MCF 10A (cell line): Measurements from ENCODE around the gene AP5S1. TPM values are rescaled to one million over a fixed set of nuclear protein-coding genes. Genes with fewer than 3 reads are reported as not detected.

Experiments used
- BruUV-seq: library from RNA; stranded (reverse); fragments of 400-500 nt; replicated peaks from 2 replicates; lab custom pipeline; 2021; lab: Mats Ljungman, UMichigan
- CTCF ChIA-PET: fragments of 300-600 bp; sonication (Branson Sonifier 250); formaldehyde crosslinking; extraction: SDS; loops from one replicate; lab custom pipeline; 2021; ENCODE audit warnings: antibody characterized with exemption, inconsistent platforms; lab: Yijun Ruan, JAX
- POLR2A ChIA-PET: fragments of 300-600, 350-650 bp; sonication (Branson Sonifier 250); formaldehyde crosslinking; extraction: SDS; loops from one replicate; lab custom pipeline; 2020; ENCODE audit warnings: antibody characterized with exemption, inconsistent platforms; lab: Yijun Ruan, JAX
- DNase-seq: peaks from one replicate; pipeline ENCODE4 v3.0.0-alpha.2; 2018; ENCODE audit not compliant: unreplicated experiment
- H3K27ac Mint-ChIP-seq: one replicate; pipeline ENCODE4 v1.8.0; 2022; ENCODE audit warnings: mild to moderate bottlenecking, low read depth, mixed read lengths; ENCODE audit not compliant: unreplicated experiment
- H3K27me3 Mint-ChIP-seq: one replicate; pipeline ENCODE4 v1.8.0; 2022; ENCODE audit warnings: mixed read lengths; ENCODE audit not compliant: insufficient read depth, unreplicated experiment
- H3K36me3 Mint-ChIP-seq: one replicate; pipeline ENCODE4 v1.8.0; 2022; ENCODE audit warnings: mild to moderate bottlenecking, moderate library complexity, mixed read lengths; ENCODE audit not compliant: insufficient read depth, unreplicated experiment
- H3K4me1 Mint-ChIP-seq: one replicate; pipeline ENCODE4 v1.8.0; 2022; ENCODE audit warnings: mixed read lengths; ENCODE audit not compliant: insufficient read depth, unreplicated experiment
- H3K4me3 Mint-ChIP-seq: one replicate; pipeline ENCODE4 v1.8.0; 2022; ENCODE audit warnings: mild to moderate bottlenecking, moderate library complexity, mixed read lengths; ENCODE audit not compliant: unreplicated experiment
- H3K9me3 Mint-ChIP-seq: one replicate; pipeline ENCODE4 v1.8.0; 2022; ENCODE audit warnings: mixed read lengths; ENCODE audit not compliant: unreplicated experiment
- CTCF ChIP-seq: fragments of 200-600 bp; IDR thresholded peaks from one replicate; pipeline ENCODE4 v1.8.0; 2022; ENCODE audit warnings: antibody characterized with exemption, mild to moderate bottlenecking; ENCODE audit not compliant: unreplicated experiment
- intact Hi-C: fragments of 100-400 bp; cut with micrococcal nuclease; formaldehyde crosslinking; loops from 2 replicates; pipeline ENCODE4 v1.14.1; 2022
- total RNA-seq: library from RNA; stranded (reverse); gene quantifications from 2 replicates; pipeline ENCODE4 v1.2.3, GENCODE V29; 2022

Gene AP5S1
- total RNA-seq, 1 experiment from 2014 or later = 19.2 TPM

- Mint-ChIP-seq H3K4me3 (no peak overlapping the region), H3K9me3 (no peaks in the 10 kb centered on the region), H3K36me3 (peaks cover 96% of the 10 kb centered on the region), H3K27me3 (no peaks in the 10 kb centered on the region), H3K27ac (no peak overlapping the region), H3K4me1 (peaks cover 9% of the 10 kb centered on the region)
- no TSS peak for BruUV-seq
- no peak for DNase-seq
- CTCF ChIA-PET = interaction anchor here (0.7 to 1.0 kb wide), 3 partner anchors 71 to 375 kb away, joined by 3 to 4 read pairs (median 3); no protein-coding TSS in a partner anchor
- no peak for TF ChIP-seq CTCF
- POLR2A ChIA-PET = no interaction called here
- intact Hi-C loops = no loop called here
Measured at GRCh38 chr20:3858689-3859088, 38.3 kb downstream of the AP5S1 start.

DNA sequence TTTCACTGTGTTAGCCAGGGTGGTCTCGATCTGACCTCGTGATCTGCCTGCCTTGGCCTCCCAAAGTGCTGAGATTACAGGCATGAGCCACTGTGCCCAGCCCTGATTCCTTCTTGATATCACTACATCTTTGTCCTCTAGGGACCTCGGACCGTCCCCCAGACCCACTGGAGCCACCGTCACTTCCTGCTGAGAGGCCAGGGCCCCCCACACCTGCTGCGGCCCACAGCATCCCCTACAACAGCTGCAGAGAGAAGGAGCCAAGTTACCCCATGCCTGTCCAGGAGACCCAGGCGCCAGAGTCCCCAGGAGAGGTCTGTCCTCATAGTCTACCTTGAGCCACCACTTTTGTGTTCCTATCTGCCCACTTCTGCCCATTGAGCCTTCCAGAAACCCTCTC, 40.8 kb downstream of the AP5S1 start:
- no peak for DNase-seq
- no peaks in the 10 kb centered on the region for H3K9me3 Mint-ChIP-seq
- no peak overlapping the region for H3K27ac Mint-ChIP-seq
- ChIA-PET CTCF (no interaction called here), POLR2A (interaction anchor here (0.7 to 1.4 kb wide), 3 partner anchors 26 to 104 kb away, joined by 3 read pairs; no protein-coding TSS in a partner anchor)
- intact Hi-C loops = no loop called here
- H3K4me3 Mint-ChIP-seq = no peak overlapping the region
- H3K4me1 Mint-ChIP-seq = peaks cover 5% of the 10 kb centered on the region
- no TSS peak for BruUV-seq
- no peak for TF ChIP-seq CTCF
- peaks cover 84% of the 10 kb centered on the region for H3K36me3 Mint-ChIP-seq
- H3K27me3 Mint-ChIP-seq = no peaks in the 10 kb centered on the region

DNA sequence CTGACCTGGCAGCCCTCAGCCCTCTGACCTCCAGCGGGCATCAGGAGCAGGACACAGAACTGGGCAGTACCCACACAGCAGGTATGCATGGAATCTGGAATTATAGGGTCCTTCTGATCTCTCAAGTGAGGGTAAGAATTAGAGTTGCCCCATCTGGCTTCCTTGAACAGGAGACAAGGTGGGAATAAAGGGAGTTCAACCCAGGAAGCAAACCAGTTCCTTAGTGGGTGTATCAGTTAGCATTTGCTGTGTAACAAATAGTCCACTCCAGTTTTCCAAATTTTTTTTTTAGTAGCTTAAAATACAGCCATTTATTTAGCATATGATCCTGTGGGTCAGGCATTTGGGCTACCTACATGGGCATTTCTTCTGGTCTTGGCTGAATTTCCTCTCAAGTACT, 42.0 kb downstream of the AP5S1 start:
- intact Hi-C loops = no loop called here
- no peak overlapping the region for H3K27ac Mint-ChIP-seq
- TF ChIP-seq CTCF = no peak
- POLR2A ChIA-PET = no interaction called here
- DNase-seq = no peak
- peaks cover 80% of the 10 kb centered on the region for H3K36me3 Mint-ChIP-seq
- BruUV-seq = no TSS peak
- CTCF ChIA-PET = interaction anchor here (0.6 kb wide), 1 partner anchor 223 kb away, joined by 3 read pairs; no protein-coding TSS in a partner anchor
- no peaks in the 10 kb centered on the region for H3K9me3 Mint-ChIP-seq
- no peaks in the 10 kb centered on the region for H3K4me1 Mint-ChIP-seq
- H3K4me3 Mint-ChIP-seq = no peak overlapping the region
- no peaks in the 10 kb centered on the region for H3K27me3 Mint-ChIP-seq

DNA sequence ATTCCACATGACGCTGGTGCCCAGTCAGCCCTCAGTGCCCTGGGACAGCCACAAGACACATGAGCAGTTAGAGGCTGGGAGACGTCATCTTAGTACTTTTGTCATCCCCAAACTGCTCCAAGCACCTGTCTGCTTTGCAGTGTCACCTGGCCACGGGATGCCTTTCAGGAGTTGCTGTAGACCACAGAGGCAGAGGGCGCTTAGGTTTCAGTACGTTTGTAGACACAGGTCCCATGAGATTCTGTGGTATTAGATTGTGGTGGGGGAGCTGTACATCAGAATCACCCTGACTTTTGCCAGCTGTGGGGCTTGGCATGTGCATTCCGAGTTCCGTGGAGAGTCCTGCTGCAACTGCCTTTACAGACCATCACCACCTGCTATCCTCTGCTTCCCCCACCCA, 43.0 kb downstream of the AP5S1 start:
- no peak for TF ChIP-seq CTCF
- intact Hi-C loops = no loop called here
- Mint-ChIP-seq H3K27ac (no peak overlapping the region), H3K9me3 (no peaks in the 10 kb centered on the region), H3K4me3 (no peak overlapping the region), H3K36me3 (peaks cover 71% of the 10 kb centered on the region), H3K4me1 (no peaks in the 10 kb centered on the region), H3K27me3 (no peaks in the 10 kb centered on the region)
- ChIA-PET POLR2A (no interaction called here), CTCF (interaction anchor here (0.6 to 5.9 kb wide), 4 partner anchors 8 to 239 kb away, joined by 3 to 43 read pairs (median 4); no protein-coding TSS in a partner anchor)
- no peak for DNase-seq
- no TSS peak for BruUV-seq
